ENCODE results near the gene SPN.

The SPN gene

GRCh38 chr16:29673501-29673900, 10.5 kb downstream of the SPN start:
- Histone ChIP-seq H2AFZ (ENCODE audit: low read length) (no peak overlapping the region), H3K79me2 (ENCODE audit: low read length) (no peaks in the 10 kb centered on the region), H3K27ac (ENCODE audit: low read length) (no peak overlapping the region), H4K20me1 (ENCODE audit: insufficient read depth, low read length) (no peaks in the 10 kb centered on the region), H3K27me3 (replicated peaks; ENCODE audit: insufficient read depth, low read length) (no peaks in the 10 kb centered on the region), H3K4me1 (ENCODE audit: low read length) (no peaks in the 10 kb centered on the region), H3K4me2 (ENCODE audit: low read depth, low read length) (no peak overlapping the region), H3K9ac (ENCODE audit: low read length) (no peak overlapping the region), H3F3A (ENCODE audit: insufficient read depth, low read length) (no peaks in the 10 kb centered on the region), H3K36me3 (replicated peaks; ENCODE audit: insufficient read depth, low read length) (no peaks in the 10 kb centered on the region), H3K4me3 (ENCODE audit: low read length) (no peak overlapping the region), H3K9me2 (replicated peaks; ENCODE audit: insufficient read depth, low read length) (no peaks in the 10 kb centered on the region), H3K9me3 (replicated peaks; ENCODE audit: insufficient read depth, low read length) (no peaks in the 10 kb centered on the region)
- no peak for TF ChIP-seq EZH2phosphoT487 (IDR thresholded peaks at IDR 0.05; ENCODE audit: low read length)
- no peak for TF ChIP-seq CTCF (IDR thresholded peaks at IDR 0.05; ENCODE audit: low read length)
- TF ChIP-seq EZH2 (optimal IDR thresholded peaks at IDR 0.05; ENCODE audit: low read depth, low read length), result no peak
- no peak for DNase-seq

GRCh38 chr16:29674188-29674587, 11.1 kb downstream of the SPN start:
- Histone ChIP-seq H3K4me3 (ENCODE audit: low read length) (no peak overlapping the region), H4K20me1 (ENCODE audit: insufficient read depth, low read length) (no peaks in the 10 kb centered on the region), H3K4me2 (ENCODE audit: low read depth, low read length) (no peak overlapping the region), H3K79me2 (ENCODE audit: low read length) (no peaks in the 10 kb centered on the region), H3K9me3 (replicated peaks; ENCODE audit: insufficient read depth, low read length) (no peaks in the 10 kb centered on the region), H3K9me2 (replicated peaks; ENCODE audit: insufficient read depth, low read length) (no peaks in the 10 kb centered on the region), H3K9ac (ENCODE audit: low read length) (no peak overlapping the region), H3F3A (ENCODE audit: insufficient read depth, low read length) (no peaks in the 10 kb centered on the region), H3K36me3 (replicated peaks; ENCODE audit: insufficient read depth, low read length) (no peaks in the 10 kb centered on the region), H3K4me1 (ENCODE audit: low read length) (no peaks in the 10 kb centered on the region), H3K27ac (ENCODE audit: low read length) (no peak overlapping the region), H2AFZ (ENCODE audit: low read length) (no peak overlapping the region), H3K27me3 (replicated peaks; ENCODE audit: insufficient read depth, low read length) (no peaks in the 10 kb centered on the region)
- no peak for DNase-seq
- TF ChIP-seq CTCF (IDR thresholded peaks at IDR 0.05; ENCODE audit: low read length) (no peak), EZH2phosphoT487 (IDR thresholded peaks at IDR 0.05; ENCODE audit: low read length) (no peak)

- no peak overlapping the region for H3K9ac ChIP-seq (ENCODE audit: low read length)
- no peak overlapping the region for H3K27ac ChIP-seq (ENCODE audit: low read length)
- no peak overlapping the region for H3K4me2 ChIP-seq (ENCODE audit: low read depth, low read length)
- H3K36me3 ChIP-seq (replicated peaks; ENCODE audit: insufficient read depth, low read length), result no peaks in the 10 kb centered on the region
- no peaks in the 10 kb centered on the region for H3K79me2 ChIP-seq (ENCODE audit: low read length)
- no peaks in the 10 kb centered on the region for H4K20me1 ChIP-seq (ENCODE audit: insufficient read depth, low read length)
- H2AFZ ChIP-seq (ENCODE audit: low read length), result no peak overlapping the region
- no peak for TF ChIP-seq EZH2phosphoT487 (IDR thresholded peaks at IDR 0.05; ENCODE audit: low read length)
- no peak for TF ChIP-seq EZH2 (optimal IDR thresholded peaks at IDR 0.05; ENCODE audit: low read depth, low read length)
- TF ChIP-seq CTCF (IDR thresholded peaks at IDR 0.05; ENCODE audit: low read length), result no peak
- H3K4me1 ChIP-seq (ENCODE audit: low read length), result no peaks in the 10 kb centered on the region
- H3K9me3 ChIP-seq (replicated peaks; ENCODE audit: insufficient read depth, low read length), result no peaks in the 10 kb centered on the region
- H3K9me2 ChIP-seq (replicated peaks; ENCODE audit: insufficient read depth, low read length), result no peaks in the 10 kb centered on the region
- H3K27me3 ChIP-seq (replicated peaks; ENCODE audit: insufficient read depth, low read length), result no peaks in the 10 kb centered on the region
- H3F3A ChIP-seq (ENCODE audit: insufficient read depth, low read length), result no peaks in the 10 kb centered on the region
- peak; percentile 23 for DNase-seq
- no peak overlapping the region for H3K4me3 ChIP-seq (ENCODE audit: low read length)
Observed at GRCh38 chr16:29675811-29676643, 13.0 kb downstream of the SPN start.
